Activated CD4-positive, alpha-beta T cell treated with anti-CD3 and anti-CD28 coated beads, Interleukin-2, amount 50 U/mL, for 1 hour (primary cell): ENCODE results near the gene KCTD6.

Experiments used
- DNase-seq: peaks from one replicate; pipeline ENCODE4 v3.0.0-alpha.2; 2020

Gene KCTD6

DNA sequence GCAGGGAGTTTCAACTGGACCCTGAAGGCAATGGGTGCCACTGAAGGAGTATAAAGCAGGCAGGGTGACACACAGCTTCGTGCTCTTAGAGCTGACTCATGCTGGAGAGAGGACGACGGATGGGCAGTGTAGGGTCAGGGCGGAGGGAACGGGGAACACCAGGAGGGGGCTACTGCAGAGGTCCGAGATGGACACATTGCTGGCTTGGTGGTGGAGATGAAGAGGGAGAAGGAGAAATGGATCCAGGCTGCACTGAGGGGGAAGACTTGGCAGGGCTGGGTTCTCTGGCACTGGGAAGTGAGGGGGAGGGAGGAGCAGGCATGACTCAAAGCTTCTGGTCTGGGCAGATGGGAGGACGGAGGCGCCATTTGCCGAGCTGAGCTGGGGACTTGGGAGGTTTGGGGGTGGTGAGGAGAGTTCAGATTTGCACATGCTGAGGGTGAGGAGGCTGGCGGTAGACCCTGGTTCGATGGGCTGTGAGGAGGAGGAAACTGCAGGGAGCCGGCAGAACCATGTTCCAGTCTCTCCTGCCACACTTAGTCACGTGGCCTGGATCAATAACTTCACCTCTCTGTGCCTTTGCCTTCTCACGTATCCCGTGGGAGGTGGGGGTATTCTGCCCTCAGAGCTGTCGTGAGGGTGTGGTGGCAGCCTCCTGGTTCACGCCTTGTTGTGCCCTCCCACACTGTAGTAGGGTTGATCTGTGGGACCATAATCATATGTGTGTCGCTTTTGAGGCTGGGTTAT, 4.6 kb upstream of the KCTD6 start:
- no peak for DNase-seq

DNA sequence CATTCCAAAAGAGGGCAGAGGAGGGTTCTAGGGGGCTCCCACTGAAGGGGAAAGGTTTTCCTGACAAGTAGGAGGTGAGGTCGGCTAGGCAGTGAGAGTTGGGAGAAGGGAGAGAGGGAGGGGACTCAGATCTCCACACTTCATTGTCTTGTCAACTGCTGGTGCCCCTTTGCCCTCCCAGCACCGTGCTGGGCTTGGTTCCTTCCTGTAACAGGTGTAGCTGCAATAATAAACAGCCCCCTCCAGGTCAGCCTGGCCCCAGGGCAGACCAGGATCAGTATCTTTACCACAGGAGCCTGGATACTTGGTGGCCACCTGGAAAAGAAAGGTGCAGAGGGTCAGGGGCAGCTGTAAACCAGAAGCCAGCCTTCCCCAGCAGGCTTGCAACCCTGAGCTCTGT, 2.9 kb upstream of the KCTD6 start:
- DNase-seq, result no peak

DNA sequence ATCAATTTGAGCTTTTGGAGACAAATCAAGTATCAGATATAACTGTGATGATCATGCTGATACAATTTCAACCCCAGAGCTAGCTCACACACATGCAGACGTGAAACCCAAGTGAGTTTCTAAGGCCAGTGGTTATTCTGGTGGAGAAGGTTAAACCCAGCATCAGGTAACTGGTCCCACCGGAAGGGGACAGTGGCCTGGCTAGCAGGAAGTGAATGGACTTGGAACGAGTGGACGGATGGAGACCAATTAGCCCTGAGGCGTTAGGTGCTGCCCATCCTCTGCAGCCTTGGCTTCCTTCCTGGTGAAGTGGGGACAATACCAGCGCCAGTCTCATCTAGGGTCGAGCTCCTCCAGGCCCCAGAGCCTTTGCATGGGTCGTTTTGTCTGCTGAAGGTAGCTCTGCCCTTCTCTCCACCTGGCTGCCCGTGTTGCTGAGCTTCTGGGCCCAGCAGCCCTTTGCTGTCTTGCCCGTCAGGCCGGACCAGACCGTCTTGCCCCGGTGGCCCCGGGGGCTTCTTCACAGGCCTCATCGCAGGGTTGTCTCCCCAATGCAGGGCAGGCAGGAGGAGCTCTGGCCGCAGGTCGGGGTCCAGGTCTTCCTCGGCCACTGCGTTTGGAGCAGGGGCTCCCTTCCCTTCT, 915 bp upstream of the KCTD6 start:
- DNase-seq, result no peak

DNA sequence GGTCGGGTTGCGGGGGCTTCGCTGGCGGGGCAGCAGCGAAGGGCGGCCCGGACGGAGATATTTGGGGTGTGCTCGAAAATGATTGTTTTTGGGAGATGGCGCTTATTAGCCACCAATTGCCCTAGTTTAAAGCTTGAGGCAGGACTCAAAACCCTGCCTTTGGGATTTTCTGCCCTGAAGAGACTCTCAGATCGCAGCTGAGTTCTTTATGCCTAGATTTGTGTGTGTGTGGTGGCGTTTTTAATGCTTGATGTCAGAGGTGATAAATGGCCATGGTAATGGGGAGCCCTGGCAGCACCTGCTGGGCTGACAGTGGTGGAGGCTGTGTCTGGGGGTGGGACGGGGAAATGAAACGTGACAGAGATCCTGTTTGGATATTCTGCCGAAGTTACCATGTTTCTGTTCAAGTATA, 604 bp downstream of the KCTD6 start:
- peak; percentile 9 for DNase-seq

DNA sequence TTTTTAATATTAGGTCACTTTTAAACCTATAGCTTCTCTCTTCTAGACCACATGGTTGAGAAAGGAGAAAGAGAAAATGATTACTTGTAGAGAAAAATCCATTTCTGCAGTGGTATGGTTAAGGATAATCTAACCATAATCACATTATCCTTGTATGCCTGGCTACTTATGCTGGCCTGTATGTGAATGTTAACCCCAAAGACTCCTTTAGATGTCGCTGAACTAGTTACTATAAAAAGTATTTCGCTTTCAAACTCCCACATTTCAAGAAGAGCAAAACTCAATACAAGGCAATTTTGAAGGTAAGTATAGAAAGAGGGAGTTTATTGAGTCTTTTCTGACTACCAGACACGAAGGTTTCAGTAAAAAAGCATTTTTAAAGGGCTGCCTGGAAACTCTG, 2.2 kb downstream of the KCTD6 start:
- DNase-seq, result no peak

DNA sequence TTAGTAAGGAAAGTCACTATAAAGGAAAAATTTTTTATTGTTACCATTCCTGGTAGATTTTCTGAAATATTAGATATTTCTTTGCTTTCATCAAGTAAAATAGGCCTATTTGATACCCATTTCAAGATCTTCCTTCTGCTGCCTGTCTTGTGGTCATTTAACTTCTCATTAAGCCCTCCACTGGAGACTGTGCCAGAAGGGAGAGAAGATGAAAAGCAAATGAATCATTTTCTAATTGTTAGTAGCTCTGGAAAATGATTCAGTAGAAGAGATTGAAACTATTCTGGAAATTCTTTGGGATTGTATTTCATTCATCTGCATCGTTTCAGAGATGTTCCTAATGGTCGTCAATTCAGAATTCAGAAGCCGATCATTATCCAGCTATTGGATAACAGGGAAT, 3.2 kb downstream of the KCTD6 start:
- no peak for DNase-seq

DNA sequence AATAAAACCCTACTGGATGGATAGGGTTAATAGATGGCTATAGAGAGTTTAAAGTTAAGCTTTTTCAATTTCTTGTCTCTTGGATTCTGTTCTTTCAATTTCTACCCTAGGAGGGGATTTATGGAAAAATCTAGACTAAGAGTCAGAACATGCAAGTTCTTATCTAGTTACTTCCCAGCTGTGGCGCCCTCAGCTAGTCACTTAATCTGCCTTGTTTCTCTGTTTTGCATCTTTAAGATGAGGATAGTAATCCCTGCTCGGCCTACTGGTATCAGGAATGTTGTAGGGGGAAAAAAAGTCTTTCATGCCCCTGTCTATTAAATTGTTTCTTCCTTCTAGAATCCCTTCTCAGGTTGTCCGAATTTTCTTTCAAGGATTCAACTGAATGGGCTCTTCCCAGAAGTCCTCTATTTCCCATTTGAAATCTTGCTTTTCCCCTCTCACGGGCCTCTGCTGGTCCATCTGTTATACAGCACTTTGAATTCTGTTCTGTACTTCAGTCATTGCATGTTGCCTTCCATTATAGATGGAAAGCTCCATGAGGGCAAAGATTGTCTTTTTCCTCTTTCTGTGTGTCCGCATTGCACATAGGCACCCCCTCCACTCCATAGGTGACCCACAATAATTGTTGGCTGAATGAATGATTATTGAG, 4.4 kb downstream of the KCTD6 start:
- no peak for DNase-seq

DNA sequence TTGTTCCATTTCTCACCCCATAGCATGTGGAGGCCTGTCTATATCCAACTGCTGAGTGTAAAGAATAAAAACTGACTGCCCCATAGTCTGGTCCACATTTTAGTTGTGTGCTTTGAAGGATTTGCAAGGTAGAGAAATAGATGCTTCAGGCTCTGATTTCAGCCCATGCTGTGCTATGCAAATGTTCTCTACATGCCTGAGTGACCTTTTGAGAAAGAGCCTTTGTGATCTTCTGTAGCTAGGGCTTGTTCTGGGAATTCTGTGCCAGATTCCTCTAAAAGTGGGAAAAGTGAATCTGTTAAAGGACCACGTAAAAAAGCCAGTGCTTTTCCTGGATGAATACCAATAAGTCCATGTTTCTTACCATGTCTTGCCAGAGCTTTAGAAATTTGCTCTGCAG, 5.2 kb downstream of the KCTD6 start:
- DNase-seq, result no peak

DNA sequence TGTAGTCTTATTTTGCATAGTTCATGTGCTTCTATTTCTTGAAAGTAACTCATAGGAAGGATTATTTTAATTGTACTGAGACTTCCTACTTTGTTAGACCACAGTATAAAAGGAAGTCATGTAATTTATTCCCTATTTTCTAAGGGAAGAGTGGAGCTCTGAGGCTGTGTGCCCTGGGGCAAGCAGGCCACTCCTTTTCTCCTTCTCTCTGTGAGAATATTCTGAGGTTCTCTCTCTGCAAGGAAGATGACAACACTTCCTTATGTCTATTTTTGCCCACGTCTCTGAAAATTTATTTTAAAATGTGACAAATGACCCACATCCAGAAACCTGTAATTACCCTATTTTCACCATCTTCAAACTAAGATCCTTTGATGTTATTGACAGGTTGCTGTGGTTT, 11.0 kb downstream of the KCTD6 start:
- no peak for DNase-seq

DNA sequence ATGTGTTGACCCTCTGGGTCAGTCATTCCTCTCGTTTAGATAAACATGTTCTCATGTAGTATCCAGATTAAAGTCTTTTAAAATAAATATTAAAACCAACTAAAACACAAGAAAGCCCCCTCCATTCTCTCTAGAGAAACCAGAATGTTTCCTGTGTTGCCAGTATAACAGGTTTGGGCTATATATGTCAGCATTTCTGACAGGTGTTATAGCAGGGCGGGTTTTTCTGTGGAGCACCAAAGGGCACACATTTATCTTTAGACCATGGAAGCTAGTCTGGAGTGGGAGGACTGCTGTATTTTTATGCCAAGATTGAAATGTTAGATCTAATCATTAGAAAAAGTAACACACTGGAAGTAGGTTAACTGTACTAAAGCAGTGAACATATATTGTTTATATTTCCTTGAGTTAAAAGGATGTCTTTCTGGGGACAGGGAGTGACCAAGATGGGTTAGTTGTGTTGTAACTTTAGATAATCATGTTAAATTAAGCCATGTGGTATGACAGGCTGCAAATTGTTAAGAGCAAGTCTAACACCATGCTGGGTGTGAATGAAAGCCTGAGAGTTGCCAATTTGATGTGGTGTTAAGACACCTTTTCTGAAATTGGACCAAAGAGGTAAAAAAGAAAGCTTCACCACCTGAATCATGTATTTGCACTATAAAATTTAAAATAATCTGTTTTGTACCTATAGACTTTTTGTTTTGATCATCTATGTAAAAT, 15.6 kb downstream of the KCTD6 start:
- DNase-seq, result no peak

DNA sequence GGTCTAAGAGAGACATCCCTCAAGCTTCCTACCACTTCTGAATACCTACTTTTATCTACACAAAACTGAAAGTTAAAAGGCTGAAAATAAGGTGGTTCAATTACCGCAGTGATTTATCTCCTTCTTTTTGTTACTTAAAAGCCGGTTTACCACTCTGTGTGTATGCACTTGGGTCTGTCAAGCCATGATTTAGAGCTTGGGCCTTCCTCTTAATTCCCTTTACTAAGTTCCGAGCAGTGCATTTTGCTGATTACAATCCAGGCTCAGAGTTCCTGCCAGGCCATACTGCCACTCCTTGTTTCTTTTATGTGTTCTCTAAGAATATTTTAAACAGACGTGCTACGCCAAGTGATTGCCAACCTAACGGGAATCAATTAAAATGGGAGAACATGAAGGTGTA, 16.5 kb downstream of the KCTD6 start:
- no peak for DNase-seq

DNA sequence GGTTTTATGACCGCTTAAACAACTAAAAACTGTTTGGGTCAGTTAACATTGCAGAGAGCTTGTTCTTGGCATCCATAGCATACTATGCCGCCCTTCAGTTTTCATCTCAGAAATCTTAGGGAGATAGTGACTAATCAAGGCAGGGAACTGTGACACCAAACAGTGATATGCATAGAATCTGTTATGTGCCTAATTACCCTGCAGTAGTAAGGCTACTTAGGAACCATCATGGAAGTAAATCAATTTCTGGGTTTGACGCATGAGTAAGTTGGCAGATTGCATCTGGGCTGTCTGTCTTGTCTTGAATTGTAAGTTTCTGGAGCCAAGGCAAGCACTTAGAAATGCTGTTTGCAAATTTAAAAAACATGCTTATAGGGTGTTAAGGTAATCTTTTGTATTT, 22.5 kb downstream of the KCTD6 start:
- DNase-seq, result no peak

DNA sequence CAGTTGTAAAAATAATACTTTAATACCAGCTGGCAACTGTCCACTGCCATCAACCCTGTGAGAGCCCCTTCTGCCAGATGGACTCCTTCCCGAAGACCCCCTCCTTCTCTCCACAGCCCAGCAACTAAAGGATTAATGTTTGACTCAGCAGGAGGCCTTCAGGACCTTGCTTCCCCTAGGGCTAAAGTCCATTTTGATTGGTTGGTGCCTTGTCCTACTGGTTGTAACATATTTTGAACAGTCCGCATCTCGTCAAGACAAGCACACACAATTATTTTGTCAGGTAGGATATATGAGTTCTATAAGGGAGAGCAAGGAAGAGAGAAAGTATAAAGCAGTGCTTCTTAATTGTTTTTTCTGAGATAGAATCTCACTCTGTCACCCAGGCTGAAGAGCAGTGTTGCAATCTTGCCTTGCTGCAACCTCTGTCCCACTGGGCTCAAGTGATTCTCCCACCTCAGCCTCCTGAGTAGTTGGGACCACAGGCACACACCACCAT, 26.4 kb downstream of the KCTD6 start:
- no peak for DNase-seq

DNA sequence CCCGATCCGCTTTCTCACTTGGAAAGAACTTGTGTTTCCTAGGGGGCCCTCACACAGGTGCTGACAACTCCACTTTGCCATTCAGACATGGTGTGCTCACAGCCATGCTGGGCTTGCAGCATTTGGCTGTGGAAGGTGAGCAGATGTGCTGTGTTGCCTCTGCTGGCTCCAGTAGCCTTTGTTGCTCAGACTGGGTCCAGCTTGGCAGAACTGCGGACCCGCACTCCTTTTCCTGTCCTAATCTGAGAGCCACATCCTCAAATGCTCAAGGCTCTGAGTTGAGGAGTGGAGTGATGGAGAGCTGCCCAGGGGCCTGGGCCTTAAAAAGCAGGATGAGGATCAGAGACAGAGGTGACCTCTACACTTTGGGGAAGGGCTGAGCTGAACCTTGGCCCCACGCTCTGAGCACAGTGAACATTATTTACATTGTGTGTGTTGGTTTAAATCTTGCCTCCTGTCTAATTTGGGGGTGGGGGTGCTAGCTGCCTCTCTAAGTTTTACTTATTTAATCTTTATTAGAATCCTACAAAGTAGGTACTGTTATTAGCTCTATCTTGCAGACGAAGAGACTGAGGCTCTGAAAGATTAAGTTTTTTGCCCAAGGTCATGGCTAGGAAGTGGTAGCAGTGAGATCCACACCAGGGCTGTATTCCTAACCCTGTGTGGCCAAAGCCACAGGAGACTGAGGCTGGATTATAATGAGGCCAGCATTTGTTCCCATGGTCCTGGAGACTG, 27.9 kb downstream of the KCTD6 start:
- DNase-seq, result no peak

DNA sequence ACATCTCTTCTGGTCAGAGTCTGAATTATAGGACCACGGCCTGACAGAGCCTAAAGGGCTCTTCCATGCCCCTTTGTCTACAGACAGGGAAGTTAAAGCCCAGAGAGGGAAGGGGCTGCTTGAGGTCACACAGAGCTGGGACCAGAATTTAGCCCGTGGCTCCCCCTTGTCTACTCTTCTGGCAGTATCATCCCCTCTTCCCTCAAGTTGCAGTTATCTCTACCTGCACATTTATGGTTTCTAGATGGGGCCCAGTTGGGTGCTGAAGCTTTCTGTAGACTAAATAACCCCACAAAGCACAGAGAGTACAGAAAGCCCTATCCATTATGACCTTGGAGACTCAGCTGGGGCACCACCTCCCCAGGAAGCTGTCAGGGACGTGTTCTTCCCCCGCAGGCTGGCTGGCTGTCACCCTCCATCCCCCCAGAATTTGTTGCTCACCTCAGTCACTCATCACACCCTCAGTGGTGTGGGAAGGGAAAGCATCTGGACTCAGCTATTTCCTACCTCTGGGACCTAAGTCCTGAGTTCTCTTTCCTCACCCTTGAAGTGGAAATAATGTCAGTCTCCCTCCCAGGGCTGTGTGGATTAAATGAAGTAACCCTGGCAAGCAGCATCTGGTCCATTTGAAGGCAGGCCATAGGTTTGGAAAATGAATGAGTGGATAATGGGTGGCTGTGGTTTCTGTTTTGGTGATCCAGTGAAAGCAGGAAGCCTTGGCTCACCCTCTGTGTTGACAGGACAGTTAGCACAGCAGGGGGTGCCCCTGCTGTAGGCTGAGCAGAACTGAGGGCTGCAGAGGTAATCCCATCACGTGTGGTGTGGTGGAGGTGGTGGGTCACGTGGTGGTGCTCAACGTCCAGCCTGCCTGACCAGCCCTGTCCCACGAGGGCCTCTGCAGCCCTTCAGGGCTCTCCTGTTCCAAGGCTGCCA, 28.8 kb downstream of the KCTD6 start:
- no peak for DNase-seq

DNA sequence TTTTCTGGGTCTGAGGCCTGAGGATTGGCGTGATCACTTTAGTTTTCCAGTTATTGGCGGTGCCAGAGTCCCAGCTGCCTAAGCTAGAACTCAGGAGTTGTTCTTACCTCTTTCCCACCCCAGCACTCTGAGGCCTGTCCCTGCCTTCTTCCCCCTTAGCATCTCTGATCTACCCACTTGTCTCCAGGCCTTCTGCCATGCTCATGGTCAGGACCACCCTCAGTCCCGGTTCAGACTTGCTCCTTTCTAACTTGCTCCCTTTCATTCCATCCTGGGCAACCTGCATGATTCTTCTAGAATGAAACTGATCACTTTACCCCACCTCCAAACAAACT, 29.4 kb downstream of the KCTD6 start:
- no peak for DNase-seq

DNA sequence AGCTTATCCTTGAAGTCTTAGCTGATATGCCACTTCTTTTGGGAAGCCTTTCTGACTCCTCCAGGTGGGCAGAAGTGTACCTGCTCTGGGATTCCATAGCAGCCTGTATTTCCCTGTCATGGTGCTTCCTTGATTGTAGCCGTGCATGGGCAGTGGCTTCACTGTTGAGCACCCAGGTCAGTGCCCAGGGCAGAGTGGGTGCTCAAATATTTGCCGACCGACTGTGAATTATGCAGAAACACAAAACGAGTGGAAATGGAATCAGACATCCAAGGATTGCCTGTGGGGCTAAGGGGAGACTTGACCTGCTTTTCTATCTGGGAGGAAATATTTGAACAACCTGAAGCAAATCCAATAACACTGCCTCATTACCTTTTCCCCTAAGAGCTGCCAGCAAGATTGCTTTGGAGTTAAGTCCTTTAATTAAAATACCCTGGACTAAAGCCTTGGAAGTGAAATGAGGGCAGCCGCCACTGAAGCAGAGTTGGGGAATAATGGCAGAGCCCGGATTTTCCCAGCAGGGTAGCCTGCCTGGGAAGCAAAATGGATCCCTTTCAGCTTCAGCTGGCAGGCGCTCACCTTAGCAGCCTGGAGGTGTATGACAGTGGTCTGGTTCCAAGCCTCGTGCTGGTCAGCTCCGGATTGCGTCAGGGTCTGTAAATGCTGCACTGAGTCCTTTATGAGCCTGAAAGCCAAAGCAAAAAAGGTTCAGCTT, 30.2 kb downstream of the KCTD6 start:
- no peak for DNase-seq

DNA sequence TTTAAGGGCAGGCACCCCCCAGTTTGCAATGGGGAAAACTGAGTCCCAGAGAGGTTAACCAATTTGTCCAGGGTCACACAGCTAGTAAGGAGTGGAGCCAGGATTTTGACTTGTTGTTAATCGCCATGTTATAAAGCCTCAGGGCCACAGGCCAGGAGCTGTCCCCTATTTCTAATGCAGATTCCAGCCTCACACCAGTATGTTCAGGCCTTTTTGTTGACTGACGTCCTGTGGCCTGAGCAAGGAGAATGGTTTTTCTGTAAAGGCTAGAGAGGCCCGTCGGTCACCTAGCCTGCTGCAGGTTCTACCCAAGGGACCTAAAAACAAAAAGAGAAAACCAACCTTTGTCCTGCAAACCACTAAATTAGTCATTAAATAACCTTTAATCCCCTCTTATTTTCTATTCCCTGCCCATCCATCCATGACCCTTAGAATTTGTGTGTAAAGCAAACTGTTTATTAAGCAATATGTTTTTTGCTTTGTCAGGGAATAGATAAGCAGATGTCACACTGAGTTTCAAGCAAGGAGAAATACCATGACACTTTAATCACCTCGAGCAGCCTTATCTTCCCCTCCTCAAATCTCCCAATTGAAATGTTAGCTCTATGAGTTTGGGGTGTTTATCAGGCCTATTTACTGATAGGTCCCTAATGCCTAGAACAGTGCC, 31.0 kb downstream of the KCTD6 start:
- no peak for DNase-seq

DNA sequence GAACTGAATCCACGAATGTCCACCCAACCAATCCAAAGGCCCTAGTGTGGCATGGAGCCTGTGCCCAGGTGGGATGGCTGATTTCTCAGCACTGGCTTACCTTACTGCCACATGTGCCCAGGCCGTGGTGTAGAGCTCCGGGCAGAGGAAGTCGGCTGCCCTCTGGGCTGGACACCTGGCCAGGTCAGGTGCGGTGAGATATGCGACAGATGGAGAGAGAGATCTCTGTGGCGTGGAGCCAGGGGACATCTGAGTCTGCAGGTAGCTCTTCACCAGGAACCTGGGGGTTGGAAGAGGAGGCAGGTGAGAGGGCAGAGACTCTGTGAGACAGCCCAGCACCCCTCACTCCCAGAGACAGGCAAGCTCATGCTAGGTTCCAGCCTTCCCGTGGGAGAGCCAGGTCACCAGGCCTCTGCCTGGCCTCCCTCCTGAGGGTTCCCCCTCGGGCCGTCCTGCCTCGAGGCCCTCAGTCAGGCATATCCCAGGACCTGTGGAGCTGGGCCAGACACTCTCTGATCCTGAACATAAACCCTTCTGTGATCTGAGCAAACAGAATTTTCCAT, 32.5 kb downstream of the KCTD6 start:
- DNase-seq, result no peak

DNA sequence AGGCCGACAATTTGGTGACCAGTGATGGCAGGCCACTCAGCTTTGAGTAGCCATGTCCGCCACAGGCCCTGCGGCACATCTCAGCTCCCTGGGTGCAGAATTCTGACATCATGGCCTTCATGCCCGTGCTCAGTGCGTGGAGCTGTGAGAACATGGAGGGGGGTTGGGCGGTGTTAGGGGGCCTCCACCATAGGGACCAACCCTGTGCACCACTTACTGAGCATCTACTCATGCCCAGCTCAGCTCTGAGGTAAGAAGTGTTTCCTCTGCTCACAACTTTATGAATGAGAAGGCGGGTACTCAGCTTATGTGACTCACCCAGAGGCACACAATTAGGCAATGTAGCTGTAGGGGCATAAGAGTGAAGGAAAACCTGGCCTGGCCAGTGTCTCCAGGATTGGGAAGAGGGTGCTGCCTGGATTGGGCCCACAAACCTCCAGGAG, 34.6 kb downstream of the KCTD6 start:
- no peak for DNase-seq
